ENCODE results near the gene CASR.

- TF ChIP-seq CTCF (IDR thresholded peaks at IDR 0.05): no peak
- TF ChIP-seq POLR2A (IDR thresholded peaks at IDR 0.05): no peak
- no peak for TF ChIP-seq POLR2AphosphoS5 (IDR thresholded peaks at IDR 0.05)
Measured at GRCh38 chr3:122255757-122256439, 72.4 kb downstream of the CASR start.

All from breast epithelium (tissue), 3 donors.